ENCODE data around the gene FGF1.

The FGF1 gene

DNA sequence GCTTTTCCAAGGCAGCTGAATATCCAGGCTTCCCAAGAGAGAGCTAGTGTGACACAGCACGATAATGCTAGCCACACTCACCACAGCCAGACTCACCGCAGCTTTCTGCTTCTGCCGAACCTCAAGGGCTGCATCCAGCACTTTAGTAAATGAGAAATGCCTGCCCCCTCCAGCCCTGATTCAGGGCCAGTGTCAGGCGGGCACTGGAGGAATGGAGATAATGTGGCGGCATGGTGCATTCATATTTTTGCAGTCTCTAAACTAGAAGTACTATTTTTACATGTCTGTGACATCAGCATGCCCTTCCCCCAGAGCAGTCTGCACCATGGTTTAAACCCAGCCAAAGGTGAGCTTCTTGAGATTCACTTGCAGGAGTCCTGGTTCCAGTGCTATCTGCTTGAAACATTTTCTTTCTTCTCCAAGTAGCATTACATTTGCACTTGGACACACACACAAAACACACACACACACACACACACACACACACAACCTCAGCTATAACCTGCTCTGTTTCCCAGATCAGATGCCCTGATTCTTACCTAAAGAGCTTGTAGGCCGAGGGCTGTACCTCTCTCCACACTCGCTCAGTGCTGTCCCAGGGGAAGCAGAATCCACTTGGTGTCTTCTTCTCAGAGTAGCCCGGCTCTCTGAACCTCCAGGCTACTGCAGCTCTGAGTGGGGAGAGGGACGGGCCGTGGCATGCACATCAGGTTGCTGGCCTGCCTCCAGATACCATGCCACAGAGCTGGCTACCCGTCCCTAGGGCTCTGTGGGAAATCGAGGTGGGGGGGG lies at the start of gene FGF1:
FGF1 (minus strand) TSS at position 673 of the 792 bp plus-strand sequence. CDS start 71,963 bp downstream, outside the sequence.
- no peak for DNase-seq (ENCODE audit: low read depth)
- H3K4me3 ChIP-seq (ENCODE audit: low read depth, low read length): no peak within 1 kb of the TSS
- TF ChIP-seq, protein P1, sequence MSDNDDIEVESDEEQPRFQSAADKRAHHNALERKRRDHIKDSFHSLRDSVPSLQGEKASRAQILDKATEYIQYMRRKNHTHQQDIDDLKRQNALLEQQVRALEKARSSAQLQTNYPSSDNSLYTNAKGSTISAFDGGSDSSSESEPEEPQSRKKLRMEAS (IDR thresholded peaks at IDR 0.05; ENCODE audit: low read depth, low read length): no peak
- TF ChIP-seq MYC (IDR thresholded peaks at IDR 0.05; ENCODE audit: low read depth, low read length): no peak
- no peak for TF ChIP-seq POLR2A (IDR thresholded peaks at IDR 0.05; ENCODE audit: extremely low read depth, insufficient read length)
- no peak for TF ChIP-seq CTCF (IDR thresholded peaks at IDR 0.05; ENCODE audit: low read depth, low read length)

- TF ChIP-seq MYC (IDR thresholded peaks at IDR 0.05; ENCODE audit: low read depth, low read length): no peak
- TF ChIP-seq, protein P1 (IDR thresholded peaks at IDR 0.05; ENCODE audit: low read depth, low read length): no peak
- no peak for TF ChIP-seq POLR2A (IDR thresholded peaks at IDR 0.05; ENCODE audit: extremely low read depth, insufficient read length)
- TF ChIP-seq CTCF (IDR thresholded peaks at IDR 0.05; ENCODE audit: low read depth, low read length): no peak
- H3K4me3 ChIP-seq (ENCODE audit: low read depth, low read length): no peak overlapping the region
- DNase-seq (ENCODE audit: low read depth): peak; percentile 57
These were observed 41.8 kb upstream of the FGF1 start for GRCh38 chr5:142727735-142728047.

- no peak overlapping the region for H3K4me3 ChIP-seq (ENCODE audit: low read depth, low read length)
- TF ChIP-seq MYC (IDR thresholded peaks at IDR 0.05; ENCODE audit: low read depth, low read length) (no peak), CTCF (IDR thresholded peaks at IDR 0.05; ENCODE audit: low read depth, low read length) (no peak), POLR2A (IDR thresholded peaks at IDR 0.05; ENCODE audit: extremely low read depth, insufficient read length) (no peak)
- TF ChIP-seq, protein P1 (IDR thresholded peaks at IDR 0.05; ENCODE audit: low read depth, low read length): no peak
- peak; percentile 76 for DNase-seq (ENCODE audit: low read depth)
These were observed 40.4 kb upstream of the FGF1 start for GRCh38 chr5:142726188-142726731.

- DNase-seq (ENCODE audit: low read depth): no peak
These were observed 39.6 kb upstream of the FGF1 start for GRCh38 chr5:142725231-142726187.

More at GRCh38 chr5:142725231-142726187, 39.6 kb upstream of the FGF1 start:
- H3K4me3 ChIP-seq (ENCODE audit: low read depth, low read length): no peak overlapping the region
- TF ChIP-seq, protein P1 (IDR thresholded peaks at IDR 0.05; ENCODE audit: low read depth, low read length): no peak
- no peak for TF ChIP-seq CTCF (IDR thresholded peaks at IDR 0.05; ENCODE audit: low read depth, low read length)
- no peak for TF ChIP-seq POLR2A (IDR thresholded peaks at IDR 0.05; ENCODE audit: extremely low read depth, insufficient read length)
- TF ChIP-seq MYC (IDR thresholded peaks at IDR 0.05; ENCODE audit: low read depth, low read length): no peak
